Smooth muscle cell (in vitro differentiated cells): ENCODE results near the gene SHOC1. TPM values are rescaled to one million over a fixed set of nuclear protein-coding genes. Genes with fewer than 3 reads are reported as not detected.
A peak's percentile ranks its signal among the peaks of the same experiment; 100 is the strongest.

Experiments used
- DNase-seq: peaks from one replicate; lab custom pipeline; 2025; ENCODE audit not compliant: unreplicated experiment; lab: John Stamatoyannopoulos, UW
- H2AFZ ChIP-seq: fragments of 200-600 bp; sonication (generic); 2 replicates; pipeline ENCODE4 v1.6.0; 2016; ENCODE audit warnings: antibody characterized with exemption, low read depth, mild to moderate bottlenecking
- H3F3A ChIP-seq: fragments of 200-600 bp; sonication (generic); 2 replicates; pipeline ENCODE4 v1.6.0; 2017; ENCODE audit warnings: antibody characterized with exemption, low read depth
- H3K27ac ChIP-seq: fragments of 200-600 bp; sonication (generic); 2 replicates; pipeline ENCODE4 v1.5.1; 2016; ENCODE audit warnings: low read depth, mild to moderate bottlenecking
- H3K27me3 ChIP-seq: fragments of 200-600 bp; sonication (generic); 2 replicates; pipeline ENCODE4 v1.6.1; 2016; ENCODE audit warnings: low read depth, mild to moderate bottlenecking
- H3K36me3 ChIP-seq: fragments of 200-600 bp; sonication (generic); 2 replicates; pipeline ENCODE4 v1.5.1; 2016; ENCODE audit warnings: low read depth
- H3K4me1 ChIP-seq: fragments of 200-600 bp; sonication (generic); 2 replicates; pipeline ENCODE4 v1.5.1; 2016; ENCODE audit warnings: low read depth
- H3K4me2 ChIP-seq: fragments of 200-600 bp; sonication (generic); 2 replicates; pipeline ENCODE4 v1.6.0; 2016; ENCODE audit warnings: mild to moderate bottlenecking
- H3K4me3 ChIP-seq: fragments of 200-600 bp; sonication (generic); 2 replicates; pipeline ENCODE4 v1.5.1; 2016; ENCODE audit warnings: mild to moderate bottlenecking
- H3K79me2 ChIP-seq: fragments of 200-600 bp; sonication (generic); 2 replicates; pipeline ENCODE4 v1.6.0; 2016; ENCODE audit warnings: low read depth, mild to moderate bottlenecking
- H3K9ac ChIP-seq: fragments of 200-600 bp; sonication (generic); 2 replicates; pipeline ENCODE4 v1.6.0; 2016; ENCODE audit warnings: low read depth
- H3K9me3 ChIP-seq: fragments of 200-600 bp; sonication (generic); replicated peaks from 2 replicates; pipeline ENCODE4 v1.5.1; 2016; ENCODE audit warnings: low read depth
- H4K20me1 ChIP-seq: fragments of 200-600 bp; sonication (generic); 2 replicates; pipeline ENCODE4 v1.6.0; 2016; ENCODE audit warnings: low read depth
- WGBS: methylation state at CpG from one replicate; pipeline ENCODE4 v1.1.7; 2016; ENCODE audit warnings: low lambda C conversion rate; 5-methylcytosine and 5-hydroxymethylcytosine counted together
- polyA plus RNA-seq: library from polyadenylated mRNA; unstranded; fragments of >200 nt; fragmentation: Nextera tagmentation; extraction: Ambion mirVana; gene quantifications from 2 replicates; pipeline ENCODE4 v1.2.1, GENCODE V29; 2016
- total RNA-seq: library from RNA; depleted of rRNA; stranded (reverse); fragments of >200 nt; gene quantifications from 2 replicates; pipeline ENCODE4 v1.2.3, GENCODE V29; 2014
- TF ChIP-seq, protein P1 (sequence below): fragments of 200-600 bp; sonication (generic); IDR thresholded peaks from 2 replicates; pipeline ENCODE4 v1.5.1; 2017; ENCODE audit warnings: borderline replicate concordance, mild to moderate bottlenecking, antibody characterized with exemption; ENCODE audit not compliant: insufficient read depth, poor library complexity, severe bottlenecking

The SHOC1 gene
- total and polyA plus RNA-seq, 2 experiments from 2014 or later, result not detected

DNA sequence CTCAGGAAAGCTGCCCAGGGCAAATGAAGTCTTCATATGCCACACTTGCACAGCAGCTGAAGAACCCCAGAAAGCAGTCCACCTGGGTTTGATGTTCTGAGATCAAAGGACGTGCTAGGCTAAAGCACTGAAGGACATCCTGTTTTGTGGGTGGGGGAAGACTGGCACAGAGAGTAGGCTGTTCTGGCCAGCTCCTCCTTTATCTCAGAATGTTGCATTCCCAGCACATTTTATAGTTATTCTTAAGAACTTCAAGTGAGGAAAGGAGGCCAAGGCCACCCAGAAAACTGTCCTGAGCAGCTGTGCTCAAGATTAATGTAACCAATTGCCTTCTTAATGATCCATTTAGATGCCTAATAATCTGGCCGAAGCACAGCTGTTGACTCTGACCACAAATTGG is 10.9 kb downstream of the SHOC1 start:
- Histone ChIP-seq H3F3A (no peaks in the 10 kb centered on the region), H3K4me3 (no peak overlapping the region), H3K79me2 (no peaks in the 10 kb centered on the region), H3K36me3 (no peaks in the 10 kb centered on the region), H2AFZ (no peak overlapping the region), H3K4me2 (no peak overlapping the region), H4K20me1 (no peaks in the 10 kb centered on the region), H3K27ac (no peak overlapping the region), H3K4me1 (no peaks in the 10 kb centered on the region), H3K9me3 (peaks cover 4% of the 10 kb centered on the region), H3K27me3 (no peaks in the 10 kb centered on the region), H3K9ac (no peak overlapping the region)
- no peak for DNase-seq
- 75% methylated on average over 2 of the region's 2 CpGs for WGBS
- TF ChIP-seq, protein P1, sequence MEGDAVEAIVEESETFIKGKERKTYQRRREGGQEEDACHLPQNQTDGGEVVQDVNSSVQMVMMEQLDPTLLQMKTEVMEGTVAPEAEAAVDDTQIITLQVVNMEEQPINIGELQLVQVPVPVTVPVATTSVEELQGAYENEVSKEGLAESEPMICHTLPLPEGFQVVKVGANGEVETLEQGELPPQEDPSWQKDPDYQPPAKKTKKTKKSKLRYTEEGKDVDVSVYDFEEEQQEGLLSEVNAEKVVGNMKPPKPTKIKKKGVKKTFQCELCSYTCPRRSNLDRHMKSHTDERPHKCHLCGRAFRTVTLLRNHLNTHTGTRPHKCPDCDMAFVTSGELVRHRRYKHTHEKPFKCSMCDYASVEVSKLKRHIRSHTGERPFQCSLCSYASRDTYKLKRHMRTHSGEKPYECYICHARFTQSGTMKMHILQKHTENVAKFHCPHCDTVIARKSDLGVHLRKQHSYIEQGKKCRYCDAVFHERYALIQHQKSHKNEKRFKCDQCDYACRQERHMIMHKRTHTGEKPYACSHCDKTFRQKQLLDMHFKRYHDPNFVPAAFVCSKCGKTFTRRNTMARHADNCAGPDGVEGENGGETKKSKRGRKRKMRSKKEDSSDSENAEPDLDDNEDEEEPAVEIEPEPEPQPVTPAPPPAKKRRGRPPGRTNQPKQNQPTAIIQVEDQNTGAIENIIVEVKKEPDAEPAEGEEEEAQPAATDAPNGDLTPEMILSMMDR, result no peak

DNA sequence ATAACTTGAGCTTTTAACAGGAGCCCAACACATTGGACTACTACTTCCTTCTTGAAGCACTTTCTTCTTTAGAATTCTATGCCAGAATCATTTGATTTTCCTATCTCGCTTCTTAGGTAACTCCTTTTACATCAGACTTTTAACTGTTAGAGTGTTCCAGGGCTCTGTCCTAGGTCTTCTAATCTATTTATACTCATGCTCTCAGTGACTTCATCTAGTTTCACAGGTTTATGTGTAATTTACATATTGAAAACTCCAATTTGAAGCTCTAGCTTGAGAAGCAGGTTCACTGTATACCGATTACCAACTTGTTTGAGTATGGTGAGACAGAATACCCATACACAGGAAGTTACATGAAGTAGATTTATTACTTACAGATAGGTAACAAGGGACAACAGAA is 11.3 kb downstream of the SHOC1 start:
- Histone ChIP-seq H3K9me3 (peaks cover 4% of the 10 kb centered on the region), H3K4me2 (no peak overlapping the region), H3K79me2 (no peaks in the 10 kb centered on the region), H3K27ac (no peak overlapping the region), H4K20me1 (no peaks in the 10 kb centered on the region), H3F3A (no peaks in the 10 kb centered on the region), H3K9ac (no peak overlapping the region), H3K36me3 (no peaks in the 10 kb centered on the region), H3K4me3 (no peak overlapping the region), H2AFZ (no peak overlapping the region), H3K4me1 (no peaks in the 10 kb centered on the region), H3K27me3 (no peaks in the 10 kb centered on the region)
- no peak for DNase-seq
- WGBS, result 96% methylated on average over 2 of the region's 2 CpGs
- TF ChIP-seq, protein P1, result no peak

- H3K4me2 ChIP-seq, result no peak overlapping the region
- H3K36me3 ChIP-seq, result no peaks in the 10 kb centered on the region
- H3F3A ChIP-seq, result no peaks in the 10 kb centered on the region
- no peak for DNase-seq
- H2AFZ ChIP-seq, result no peak overlapping the region
- H3K27me3 ChIP-seq, result no peaks in the 10 kb centered on the region
- no peaks in the 10 kb centered on the region for H3K79me2 ChIP-seq
- H3K4me1 ChIP-seq, result no peaks in the 10 kb centered on the region
- no peak overlapping the region for H3K9ac ChIP-seq
- TF ChIP-seq, protein P1, result no peak
- no peaks in the 10 kb centered on the region for H3K9me3 ChIP-seq
- H4K20me1 ChIP-seq, result no peaks in the 10 kb centered on the region
- H3K27ac ChIP-seq, result no peak overlapping the region
- no peak overlapping the region for H3K4me3 ChIP-seq
Measured at GRCh38 chr9:111766066-111766465, 28.7 kb downstream of the SHOC1 start.

- Histone ChIP-seq H4K20me1 (no peaks in the 10 kb centered on the region), H3K4me2 (peak overlapping the region; percentile 17), H2AFZ (no peak overlapping the region), H3K9ac (no peak overlapping the region), H3K4me1 (no peaks in the 10 kb centered on the region), H3K9me3 (no peaks in the 10 kb centered on the region), H3K36me3 (no peaks in the 10 kb centered on the region), H3K4me3 (no peak overlapping the region), H3K79me2 (no peaks in the 10 kb centered on the region), H3F3A (no peaks in the 10 kb centered on the region), H3K27me3 (no peaks in the 10 kb centered on the region), H3K27ac (no peak overlapping the region)
- TF ChIP-seq, protein P1, result no peak
- WGBS, result 3% methylated on average over 2 of the region's 2 CpGs
- DNase-seq, result no peak
Measured at GRCh38 chr9:111762556-111762955, 32.2 kb downstream of the SHOC1 start.
